K562 (cell line): ENCODE data around the gene STAT6. TPM values are rescaled to one million over a fixed set of nuclear protein-coding genes. Genes with fewer than 3 reads are reported as not detected.

Experiments used
- ATAC-seq: fragments of 200-7000 bp; cut with Tn5 transposase; 3 replicates; pipeline ENCODE4 v1.9.1; 2020; ENCODE audit warnings: moderate library complexity
- BruUV-seq: library from RNA; stranded (reverse); fragments of 400-500 nt; replicated peaks from 2 replicates; lab custom pipeline; 2021; lab: Mats Ljungman, UMichigan
- CTCF ChIA-PET: fragments of 300-600 bp; formaldehyde crosslinking; extraction: SDS; loops from one replicate; lab custom pipeline; 2021; ENCODE audit warnings: low intra/inter-chr PET ratio; lab: Yijun Ruan, JAX
- POLR2A ChIA-PET: fragments of 300-600, 350-650 bp; sonication (Branson Sonifier 250); formaldehyde crosslinking; extraction: SDS; loops from one replicate; lab custom pipeline; 2021; ENCODE audit warnings: antibody characterized with exemption, inconsistent platforms; lab: Yijun Ruan, JAX
- DNase-seq, 4 experiments: peaks; one replicate each; pipeline versions ENCODE4 v3.0.0 to v3.0.0-alpha.2; 2011 to 2018; ENCODE audit warnings: low spot score in 3 of 4, mixed read lengths in 3 of 4; ENCODE audit errors: extremely low read depth in 1 of 4
- FAIRE-seq: peaks from 2 replicates; lab custom pipeline; 2011; peaks lifted over from hg19 to GRCh38; lab: Jason Lieb, UNC
- H2AFZ ChIP-seq: 2 replicates; pipeline ENCODE4 v1.6.0; 2011; ENCODE audit warnings: low read depth, low read length, control low read depth, inconsistent platforms
- H3K27ac ChIP-seq: fragments of 200-600 bp; 3 replicates; pipeline ENCODE4 v1.8.0; 2011; ENCODE audit warnings: low read depth, mild to moderate bottlenecking, control low read depth, inconsistent platforms, low read length, moderate library complexity, mixed read lengths; ENCODE audit errors: extremely low read depth
- H3K27me3 ChIP-seq, 2 experiments: fragments of 300-600 bp in 1 of 2; 2 replicates in 1 of 2; 3 replicates in 1 of 2; pipeline versions ENCODE4 v1.6.0 to v1.8.0; 2011; ENCODE audit warnings: inconsistent platforms in 2 of 2, low read length in 2 of 2, mild to moderate bottlenecking in 1 of 2, mixed read lengths in 1 of 2, moderate library complexity in 1 of 2; ENCODE audit not compliant: control insufficient read depth in 2 of 2, insufficient read depth in 2 of 2
- H3K36me3 ChIP-seq: fragments of 300-600 bp; 3 replicates; pipeline ENCODE4 v1.8.0; 2011; ENCODE audit warnings: mild to moderate bottlenecking, low read length, inconsistent platforms; ENCODE audit not compliant: control insufficient read depth, insufficient read depth
- H3K4me1 ChIP-seq, 2 experiments: fragments of 200-600 bp in 1 of 2; replicated peaks in 1 of 2; 2 replicates in 1 of 2; 3 replicates in 1 of 2; pipeline versions ENCODE4 v1.5.1 to v1.8.0; 2011; ENCODE audit warnings: inconsistent platforms in 2 of 2, low read length in 2 of 2, mild to moderate bottlenecking in 1 of 2, mixed read lengths in 1 of 2, moderate library complexity in 1 of 2; ENCODE audit not compliant: control insufficient read depth in 2 of 2, insufficient read depth in 2 of 2
- H3K4me2 ChIP-seq: 2 replicates; pipeline ENCODE4 v1.6.1; 2011; ENCODE audit warnings: low read length, control low read depth, inconsistent platforms, mixed read lengths; ENCODE audit not compliant: insufficient read depth
- H3K4me3 ChIP-seq: fragments of 200-600 bp; sonication (generic), shearing (Covaris generic); 2 replicates; pipeline ENCODE4 v1.5.1; 2016; ENCODE audit warnings: control low read depth, inconsistent platforms
- H3K79me2 ChIP-seq: fragments of 200-600 bp; 3 replicates; pipeline ENCODE4 v1.8.0; 2011; ENCODE audit warnings: low read length, inconsistent platforms; ENCODE audit not compliant: control insufficient read depth, insufficient read depth
- H3K9ac ChIP-seq, 2 experiments: 2 replicates each; pipeline versions ENCODE4 v1.6.0 to v1.6.1; 2011; ENCODE audit warnings: low read depth in 2 of 2, low read length in 2 of 2, control low read depth in 1 of 2, inconsistent platforms in 1 of 2, mild to moderate bottlenecking in 1 of 2, mixed read lengths in 1 of 2; ENCODE audit not compliant: insufficient read depth in 1 of 2
- H3K9me1 ChIP-seq: one replicate; pipeline ENCODE4 v1.6.0; 2011; ENCODE audit warnings: inconsistent platforms, mild to moderate bottlenecking, low read length, moderate library complexity; ENCODE audit not compliant: control insufficient read depth, insufficient read depth
- H3K9me3 ChIP-seq: replicated peaks from 2 replicates; pipeline ENCODE4 v1.5.1; 2011; ENCODE audit warnings: low read depth, low read length, inconsistent platforms; ENCODE audit not compliant: control insufficient read depth, insufficient read depth
- H4K20me1 ChIP-seq: replicated peaks from 2 replicates; pipeline ENCODE4 v1.6.1; 2011; ENCODE audit warnings: low read length, inconsistent platforms, mixed read lengths; ENCODE audit not compliant: control insufficient read depth, insufficient read depth
- DIDO1 ChIP-seq: fragments of 450-650 bp; IDR thresholded peaks from 2 replicates; pipeline ENCODE4 v1.6.1; 2016; ENCODE audit warnings: low read depth, missing biosample characterization, missing genetic modification characterization
- MGA ChIP-seq: fragments of 450-650 bp; IDR thresholded peaks from 2 replicates; pipeline ENCODE4 v1.6.1; 2016; ENCODE audit warnings: mild to moderate bottlenecking, moderate library complexity
- RCOR1 ChIP-seq, 2 experiments: IDR thresholded peaks; 2 replicates each; pipeline ENCODE4 v1.6.1; 2012; ENCODE audit warnings: low read depth in 2 of 2, low read length in 2 of 2, borderline replicate concordance in 1 of 2, improper control_type of control experiment in 1 of 2
- TAL1 ChIP-seq: fragments of 450-650 bp; IDR thresholded peaks from 2 replicates; pipeline ENCODE4 v1.6.1; 2016; ENCODE audit warnings: mild to moderate bottlenecking
- ZNF41 ChIP-seq: fragments of 250-450 bp; sonication (Bioruptor Pico); conservative IDR thresholded peaks from 2 replicates; pipeline ENCODE4 v1.4.0; 2020; ENCODE audit warnings: mild to moderate bottlenecking
- WGBS: fragments of 100-300 bp; shearing (Covaris generic); methylation state at CpG from one replicate; pipeline ENCODE4 v1.1.6; 2016; ENCODE audit warnings: low coverage, mixed read lengths; ENCODE audit not compliant: insufficient coverage; ENCODE audit errors: missing lambda C conversion rate; 5-methylcytosine and 5-hydroxymethylcytosine counted together
- in situ Hi-C: fragments of 300-500 bp; cut with MboI; formaldehyde crosslinking; loops from 4 replicates; pipeline ENCODE4 v1.15.0; 2018; ENCODE audit warnings: inconsistent platforms, mixed read lengths
- intact Hi-C: fragments of 100-400 bp; cut with micrococcal nuclease; formaldehyde crosslinking; loops from 2 replicates; pipeline ENCODE4 v1.14.2; 2022
- polyA plus RNA-seq, 8 experiments: library from polyadenylated mRNA; depleted of rRNA in 4 of 8; stranded (reverse) in 5 of 8; unstranded in 3 of 8; fragments of >200 nt; fragmentation: Nextera tagmentation in 2 of 8; fragmentation: Illumina TruSeq in 1 of 8; extraction: Ambion mirVana in 2 of 8; extraction: Trizol in 1 of 8; gene quantifications; 2 replicates each; pipeline versions ENCODE4 v1.2.1 to v1.2.3, GENCODE V29; 2011 to 2014; ENCODE audit warnings: inconsistent platforms in 1 of 8, missing spikeins in 1 of 8
- total RNA-seq, 7 experiments: library from RNA; depleted of rRNA in 6 of 7; stranded (reverse); fragments of >200 nt in 6 of 7; fragmentation: Illumina TruSeq in 2 of 7; extraction: Trizol in 2 of 7; gene quantifications; 2 replicates each; pipeline versions ENCODE4 v1.2.1 to v1.2.3, GENCODE V29; 2011 to 2021; ENCODE audit warnings: low replicate concordance in 1 of 7
- TF ChIP-seq, protein P1 (sequence below): fragments of 450-650 bp; formaldehyde crosslinking; IDR thresholded peaks from 2 replicates; pipeline ENCODE4 v1.4.0; 2022; ENCODE audit warnings: missing genetic modification characterization

STAT6 gene
- total and polyA plus RNA-seq, 9 of the 15 experiments (the other 6 are each of a cell fraction or from before 2014, with no cell fraction given) = 2.4 to 49.5 (median 26.5) TPM

DNA sequence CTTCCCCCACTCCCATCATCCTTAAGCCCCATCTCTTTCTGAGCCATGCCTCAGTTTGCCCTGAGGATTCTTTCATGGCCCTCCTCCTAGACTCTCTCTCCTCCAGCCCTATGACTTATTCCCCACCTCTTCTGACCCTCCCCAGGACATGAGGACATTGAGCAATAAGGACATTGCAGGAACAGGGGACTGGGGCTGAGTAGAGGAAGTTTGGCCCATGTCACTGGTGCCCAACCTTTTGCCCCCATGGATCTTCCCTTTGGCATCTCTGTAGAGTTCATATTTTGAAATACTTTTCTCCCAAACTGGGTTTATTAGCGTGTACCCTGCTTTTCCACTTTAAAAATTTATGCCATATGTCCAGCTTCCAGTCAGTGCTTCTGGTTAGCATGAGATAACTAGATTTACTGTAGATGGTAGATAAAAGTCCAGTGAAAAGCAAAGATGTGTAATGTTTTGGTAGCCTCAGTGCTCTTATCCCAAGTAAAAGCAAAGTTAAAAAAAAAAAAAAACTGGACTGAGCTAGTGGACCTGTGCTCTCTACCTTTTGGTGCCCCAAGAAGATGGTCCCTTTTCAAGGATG lies 42.3 kb upstream of the STAT6 start (continued):
- 0 out of 2 replicates have a peak, but pooled peaks have one; percentile 13 for TF ChIP-seq TAL1
- TF ChIP-seq ZNF41 (CRISPR knock-in tag) = no peak
- no peak for TF ChIP-seq DIDO1 (tag)
- TF ChIP-seq RCOR1 (IDR thresholded peaks at IDR 0.05; ENCODE audit: borderline replicate concordance in 1 of 2, low read depth in 2 of 2, low read length in 2 of 2) = peak in 1 of 2 experiments; percentile 61; a peak in 1 of 4 replicates
- TF ChIP-seq, protein P1, sequence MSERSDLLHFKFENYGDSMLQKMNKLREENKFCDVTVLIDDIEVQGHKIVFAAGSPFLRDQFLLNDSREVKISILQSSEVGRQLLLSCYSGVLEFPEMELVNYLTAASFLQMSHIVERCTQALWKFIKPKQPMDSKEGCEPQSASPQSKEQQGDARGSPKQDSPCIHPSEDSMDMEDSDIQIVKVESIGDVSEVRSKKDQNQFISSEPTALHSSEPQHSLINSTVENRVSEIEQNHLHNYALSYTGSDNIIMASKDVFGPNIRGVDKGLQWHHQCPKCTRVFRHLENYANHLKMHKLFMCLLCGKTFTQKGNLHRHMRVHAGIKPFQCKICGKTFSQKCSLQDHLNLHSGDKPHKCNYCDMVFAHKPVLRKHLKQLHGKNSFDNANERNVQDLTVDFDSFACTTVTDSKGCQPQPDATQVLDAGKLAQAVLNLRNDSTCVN (CRISPR knock-in tag) = no peak

- no peak overlapping the region for H3K27ac ChIP-seq
- no peak overlapping the region for H3K4me3 ChIP-seq
- FAIRE-seq (no peak), ATAC-seq (no peak), DNase-seq (no peak)
- H3K9me1 ChIP-seq = no peaks in the 10 kb centered on the region
- H3K4me1 ChIP-seq = peaks cover 8 to 11% of the 10 kb centered on the region in 2 experiments
- H2AFZ ChIP-seq = no peak overlapping the region
- ChIA-PET CTCF (no interaction called here), POLR2A (no interaction called here)
- in situ Hi-C loops (no loop called here), intact Hi-C loops (no loop called here)
- H3K36me3 ChIP-seq = no peaks in the 10 kb centered on the region
- no peaks in the 10 kb centered on the region for H3K9me3 ChIP-seq
- 28% methylated on average over 4 of the region's 4 CpGs for WGBS
- H3K4me2 ChIP-seq = no peak overlapping the region
- H3K27me3 ChIP-seq = peaks cover 5 to 12% of the 10 kb centered on the region in 2 experiments; a peak in 4 of 5 replicates
- no TSS peak for BruUV-seq
- no peaks in the 10 kb centered on the region for H3K79me2 ChIP-seq
- H3K9ac ChIP-seq = no peak overlapping the region
- no peaks in the 10 kb centered on the region for H4K20me1 ChIP-seq
- TF ChIP-seq MGA = no peak
Observed at GRCh38 chr12:57152639-57153038, 41.5 kb upstream of the STAT6 start.
